ENCODE results near the gene CROT.

Gene CROT

DNA sequence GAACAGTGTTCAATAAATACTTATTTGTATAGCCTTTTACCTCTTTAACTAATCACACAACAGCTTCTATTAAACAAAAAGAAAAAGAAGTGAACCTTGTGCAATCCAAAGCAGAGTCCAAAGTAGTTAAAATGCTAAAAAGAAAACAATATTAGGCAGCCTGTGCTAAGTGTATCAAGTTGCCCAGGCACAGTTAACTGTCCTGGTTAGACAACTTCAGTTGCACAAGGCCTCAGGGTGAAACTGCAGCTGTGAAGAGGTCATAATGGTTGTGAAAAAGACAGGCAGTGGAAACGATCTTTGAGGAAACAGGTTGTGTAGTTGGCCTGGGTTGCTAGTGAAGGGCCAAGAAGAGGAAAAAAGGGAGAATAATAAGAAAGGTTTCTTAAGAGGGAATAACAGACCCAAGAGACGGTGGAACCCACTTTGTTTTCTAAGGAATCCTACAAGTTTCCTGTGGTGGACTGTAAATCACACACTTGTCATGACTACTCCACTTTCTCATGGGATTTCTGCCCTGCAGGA is 6.0 kb upstream of the CROT start:
- no peak for DNase-seq (ENCODE audit: low spot score)

DNA sequence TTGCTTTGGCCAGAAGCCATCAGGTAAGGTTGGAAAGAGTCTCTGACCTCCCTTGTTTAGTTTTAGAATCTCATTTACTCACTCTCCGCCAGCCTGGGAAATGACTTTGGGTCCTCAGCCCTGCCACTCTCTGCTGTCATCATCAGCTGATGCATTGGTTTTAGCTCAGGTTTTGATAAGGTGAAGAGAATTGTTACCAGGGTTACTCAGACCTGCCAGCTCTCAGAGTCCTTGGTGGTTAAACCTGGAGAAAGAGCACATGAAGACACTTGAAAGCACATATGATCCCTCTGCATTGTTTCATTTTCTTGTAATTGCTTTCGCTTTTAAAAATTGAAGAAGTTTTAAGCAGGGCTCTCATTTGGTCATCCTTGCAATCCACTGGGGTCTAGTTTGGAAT is 4.0 kb upstream of the CROT start:
- DNase-seq (ENCODE audit: low spot score), result no peak

DNA sequence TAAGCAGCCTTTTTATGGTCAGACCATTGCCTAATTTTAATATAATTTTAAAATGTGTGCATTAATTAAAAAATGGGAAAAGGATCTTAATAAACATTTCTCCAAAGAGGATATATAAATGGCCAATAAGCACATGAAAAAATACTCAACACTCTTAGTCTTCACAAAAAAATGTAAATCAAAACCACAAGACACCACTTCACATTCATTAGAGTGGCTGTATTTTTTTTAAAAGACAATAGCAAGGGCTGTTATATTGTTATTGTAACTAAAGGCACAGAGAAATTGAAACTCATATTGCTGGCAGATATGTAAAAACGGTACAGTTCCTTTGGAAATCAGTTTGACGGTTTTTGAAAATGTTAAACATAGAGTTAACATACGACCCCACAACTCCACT is 3.2 kb upstream of the CROT start:
- no peak for DNase-seq (ENCODE audit: low spot score)

DNA sequence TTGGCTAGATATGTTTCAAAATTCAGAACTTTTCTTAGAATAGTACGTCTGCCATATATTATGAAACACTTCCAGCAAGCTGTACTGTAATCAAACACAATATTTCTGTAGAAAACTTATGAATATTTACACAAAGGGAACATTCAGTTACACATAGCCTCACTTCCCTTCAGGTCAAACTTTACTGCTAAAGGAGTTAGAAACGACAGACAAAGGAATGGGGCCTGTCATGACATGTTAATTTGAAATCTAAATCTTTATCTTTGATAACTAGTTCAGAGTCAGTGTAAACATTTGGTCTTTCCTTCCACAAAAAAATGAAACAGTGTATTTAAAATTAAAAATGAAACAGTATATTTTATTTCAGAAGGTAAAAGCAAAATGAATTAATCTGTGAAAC is 1.0 kb upstream of the CROT start:
- DNase-seq (ENCODE audit: low spot score), result no peak

DNA sequence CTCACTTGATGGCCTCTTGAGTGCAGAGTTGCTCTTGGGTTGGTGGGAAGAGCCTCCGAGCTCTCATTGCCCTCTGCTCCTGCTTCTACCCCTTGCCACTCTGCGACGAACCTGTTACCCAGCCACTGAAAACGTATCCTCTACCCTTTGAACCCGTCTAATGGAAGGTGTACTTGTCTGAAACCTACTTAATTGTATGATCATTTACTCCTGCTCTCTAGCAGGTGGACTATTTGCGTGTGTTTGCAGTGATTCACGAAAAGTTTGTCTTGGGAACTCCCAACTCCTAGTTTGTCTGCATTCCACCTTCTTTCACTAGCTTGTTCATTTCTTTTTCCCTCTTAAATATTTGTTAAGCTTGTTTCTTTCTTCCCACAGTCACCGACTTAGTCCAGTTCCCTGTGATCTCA is 503 bp downstream of the CROT start:
- no peak for DNase-seq (ENCODE audit: low spot score)

DNA sequence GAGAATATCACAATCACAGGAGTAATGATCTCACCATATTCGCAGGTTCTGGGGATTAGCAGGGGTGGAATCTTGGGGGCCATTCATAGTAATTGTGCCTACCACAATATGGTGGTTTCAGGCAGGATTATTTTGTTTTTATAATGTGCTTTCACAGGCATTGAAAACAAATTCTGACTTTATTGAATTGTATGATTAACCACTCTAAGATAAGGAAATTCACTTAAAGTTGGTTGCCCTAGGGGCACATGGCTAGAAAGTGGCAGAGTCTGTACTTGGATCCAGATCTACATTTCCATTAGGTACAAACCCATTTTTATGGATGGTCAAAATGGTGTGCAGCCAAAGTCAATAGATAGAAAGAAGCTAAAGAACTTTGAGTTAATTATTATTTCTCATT is 1.7 kb downstream of the CROT start:
- DNase-seq (ENCODE audit: low spot score), result no peak

DNA sequence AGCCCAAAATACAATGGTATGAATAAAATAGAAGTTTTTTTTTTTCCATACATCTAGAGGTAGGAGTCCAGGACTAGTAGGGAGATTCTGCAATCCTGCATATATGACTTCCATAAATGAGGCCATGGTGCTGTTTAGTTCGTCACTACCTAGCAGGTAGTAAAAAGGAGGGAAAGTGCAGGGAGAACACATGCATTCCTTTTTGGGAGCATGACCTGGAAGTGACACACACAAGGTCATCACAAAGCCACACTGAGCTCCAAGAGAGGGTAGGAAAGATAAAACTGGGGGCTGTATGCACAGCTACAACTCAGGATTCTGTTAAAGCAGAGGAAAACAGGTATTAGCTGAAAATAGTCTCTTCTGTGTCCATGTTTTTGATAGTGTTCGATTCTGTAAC is 2.2 kb downstream of the CROT start:
- DNase-seq (ENCODE audit: low spot score), result no peak

DNA sequence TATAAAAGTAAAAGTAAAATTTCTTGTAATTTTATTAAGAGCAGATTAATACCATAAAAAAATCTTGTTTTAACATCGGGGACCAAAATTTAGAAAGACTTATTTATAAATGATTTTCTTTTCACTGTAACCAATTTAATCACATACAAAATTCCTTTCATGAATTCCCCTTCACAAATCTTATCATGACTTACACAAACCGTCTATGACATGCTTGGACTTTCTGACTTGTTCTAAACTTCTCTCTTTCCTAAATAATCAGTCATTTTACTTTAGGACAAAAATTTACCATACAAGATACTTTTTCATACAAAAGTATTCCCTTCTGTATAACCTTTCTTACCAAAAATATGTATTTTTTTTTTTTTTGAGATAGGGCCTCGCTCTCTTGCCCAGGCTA is 9.3 kb downstream of the CROT start:
- peak; percentile 22 for DNase-seq (ENCODE audit: low spot score)

DNA sequence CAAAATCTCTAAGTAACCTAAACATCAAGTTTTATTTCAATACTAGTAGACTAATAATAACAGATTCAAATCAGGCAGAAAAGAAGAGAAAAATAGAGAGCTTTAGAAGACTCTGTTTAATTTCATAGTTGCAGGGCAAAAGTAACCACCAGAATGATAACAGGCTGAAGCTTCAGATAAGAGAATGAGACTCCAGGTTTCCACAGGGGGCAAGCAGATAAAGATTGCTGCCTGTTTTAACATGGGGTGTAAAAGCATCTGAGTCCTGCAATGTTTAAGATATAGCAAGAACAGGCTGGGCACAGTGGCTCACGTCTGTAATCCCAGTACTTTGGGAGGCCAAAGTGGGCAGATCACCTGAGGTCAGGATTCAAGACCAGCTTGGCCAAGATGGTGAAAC is 11.0 kb downstream of the CROT start:
- DNase-seq (ENCODE audit: low spot score), result no peak

DNA sequence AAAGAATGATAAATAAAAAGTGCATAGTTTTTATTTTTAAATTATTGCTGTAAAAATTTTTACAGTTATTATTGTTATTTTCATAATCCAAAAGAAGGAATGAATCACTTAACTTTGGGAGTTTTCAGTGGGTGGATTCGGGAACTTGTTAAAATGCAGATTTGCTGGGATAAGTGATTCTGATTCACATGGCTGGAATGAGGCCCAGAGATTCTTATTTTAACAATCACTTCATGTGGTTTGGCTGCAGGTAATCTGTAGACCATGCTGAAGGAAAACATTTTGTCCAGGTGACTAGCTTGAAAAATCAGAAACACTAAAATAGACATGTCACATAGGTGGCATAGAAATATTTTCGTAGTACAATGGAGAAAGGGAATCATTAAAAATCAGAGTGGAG is 13.9 kb downstream of the CROT start:
- no peak for DNase-seq (ENCODE audit: low spot score)

DNA sequence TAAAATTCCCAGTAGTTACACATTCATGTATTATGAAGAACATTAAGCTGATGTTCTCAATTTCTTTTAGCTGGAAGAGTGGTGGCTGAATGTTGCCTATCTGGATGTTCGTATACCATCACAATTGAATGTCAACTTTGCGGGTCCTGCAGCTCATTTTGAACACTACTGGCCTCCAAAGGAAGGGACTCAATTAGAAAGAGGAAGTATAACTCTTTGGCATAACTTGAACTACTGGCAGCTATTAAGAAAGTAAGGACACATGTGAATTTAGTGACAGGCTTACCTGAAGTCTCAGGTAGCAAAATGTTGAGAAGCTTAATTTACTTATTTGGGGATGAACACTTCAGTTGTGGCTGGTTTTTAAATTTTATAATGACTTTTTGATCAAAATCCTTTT is 15.9 kb downstream of the CROT start:
- no peak for DNase-seq (ENCODE audit: low spot score)

DNA sequence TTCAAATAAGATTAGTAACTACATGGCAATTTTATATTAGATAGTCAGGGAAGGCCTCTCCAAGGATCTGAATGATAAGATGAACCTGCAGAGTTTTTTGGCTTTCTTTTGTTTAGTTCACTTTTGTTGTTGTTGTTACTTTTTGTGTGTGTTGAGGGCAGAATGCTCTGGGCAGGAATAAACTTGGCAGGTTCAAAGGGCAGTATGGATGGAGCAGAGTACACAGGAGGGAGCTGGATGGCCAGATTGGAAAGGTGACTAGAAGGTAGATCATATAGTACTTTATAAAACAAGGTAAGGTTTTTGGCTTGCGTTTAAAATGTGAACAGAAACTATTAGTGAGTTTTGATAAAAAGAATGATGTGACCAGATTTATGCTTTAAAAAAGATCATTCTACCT is 17.9 kb downstream of the CROT start:
- DNase-seq (ENCODE audit: low spot score), result no peak

DNA sequence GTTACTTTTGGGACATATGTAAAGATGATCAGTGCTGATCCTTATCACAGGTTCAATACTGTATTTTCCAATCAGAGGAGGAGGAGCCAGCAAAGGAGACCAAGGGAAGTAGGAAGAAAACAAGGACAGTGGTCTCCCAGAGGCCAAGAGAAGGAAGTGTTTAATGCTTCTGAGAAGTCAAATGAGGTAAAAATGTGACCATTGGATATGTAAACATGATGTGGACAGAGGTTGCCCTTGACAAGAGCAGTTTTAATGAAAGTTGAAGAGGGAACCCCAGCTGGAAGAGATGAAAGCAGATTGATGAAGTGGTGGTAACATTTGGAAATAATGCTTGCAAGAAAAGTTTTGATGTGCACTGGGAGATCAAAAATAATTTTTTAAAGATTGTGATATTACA is 18.8 kb downstream of the CROT start:
- no peak for DNase-seq (ENCODE audit: low spot score)

DNA sequence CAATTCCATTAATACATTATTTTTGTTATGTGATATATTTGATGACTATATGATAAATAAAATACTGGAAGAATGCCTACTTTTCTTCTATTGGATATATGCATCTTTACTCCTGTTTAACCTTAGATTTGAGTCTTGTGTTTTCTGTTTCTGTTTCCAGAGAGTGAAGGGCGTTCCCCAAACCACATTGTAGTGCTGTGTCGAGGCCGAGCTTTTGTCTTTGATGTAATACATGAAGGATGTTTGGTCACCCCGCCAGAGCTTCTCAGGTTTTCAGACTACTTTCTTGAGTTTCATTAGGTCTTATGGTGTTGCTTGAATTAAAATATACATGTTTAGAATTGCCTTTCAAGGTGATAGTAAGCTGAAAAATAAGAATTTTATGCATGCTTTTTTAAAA is 23.8 kb downstream of the CROT start:
- no peak for DNase-seq (ENCODE audit: low spot score)

DNA sequence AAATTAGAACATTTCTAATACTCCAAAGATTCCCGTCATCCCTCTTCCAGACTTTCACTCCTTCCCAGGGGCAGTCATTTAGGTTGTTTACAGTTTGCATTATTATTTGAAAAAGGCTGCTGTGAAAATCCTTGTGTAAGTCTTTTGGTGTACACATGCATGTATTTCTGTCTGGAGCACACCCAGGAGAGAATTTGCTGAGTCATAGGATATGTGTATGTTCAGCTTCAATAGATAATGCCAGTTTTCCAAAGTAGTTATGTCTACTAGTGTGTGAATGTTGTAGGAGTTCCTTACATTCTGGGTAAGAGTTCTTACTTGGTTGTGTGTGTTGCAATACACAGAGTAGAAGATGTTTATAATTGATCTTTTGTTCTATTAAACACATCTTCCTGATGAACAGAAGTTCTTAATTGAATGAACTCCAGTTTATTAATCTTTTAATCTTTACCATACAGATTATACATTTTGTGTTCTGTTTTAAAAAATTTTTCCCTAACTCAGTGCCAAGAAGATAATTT is 25.3 kb downstream of the CROT start:
- no peak for DNase-seq (ENCODE audit: low spot score)

DNA sequence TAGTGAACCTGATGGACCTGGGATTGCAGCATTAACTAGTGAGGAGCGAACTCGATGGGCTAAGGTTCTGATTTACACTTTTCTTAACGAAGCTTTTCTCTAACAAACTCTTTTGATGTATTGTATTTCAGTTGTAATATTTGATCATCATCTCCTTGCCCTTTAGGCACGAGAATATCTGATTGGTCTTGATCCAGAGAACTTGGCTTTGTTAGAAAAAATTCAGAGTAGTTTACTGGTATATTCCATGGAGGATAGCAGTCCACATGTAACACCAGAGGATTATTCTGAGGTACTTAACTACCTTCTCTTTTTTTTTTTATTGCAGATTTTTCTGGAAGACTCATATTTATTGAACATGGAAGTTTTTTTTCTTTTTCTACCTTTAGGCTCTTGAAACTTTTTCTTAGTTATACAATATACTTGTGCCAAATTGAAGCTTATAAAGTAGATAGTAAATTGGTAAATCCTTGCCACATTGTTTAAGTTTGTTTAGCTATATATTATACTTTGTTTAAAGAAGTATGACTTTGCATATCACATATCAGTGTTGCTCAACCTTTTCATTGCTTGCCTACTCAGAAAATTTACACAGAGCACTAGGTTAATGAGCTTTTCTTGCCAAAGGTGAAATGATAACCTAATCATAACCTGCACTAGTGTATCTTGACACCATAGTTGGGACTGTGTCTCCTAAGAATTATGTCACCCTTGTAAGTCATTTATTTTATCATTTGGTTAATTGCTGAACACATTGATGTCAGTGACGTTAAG is 30.4 kb downstream of the CROT start:
- DNase-seq (ENCODE audit: low spot score), result no peak

DNA sequence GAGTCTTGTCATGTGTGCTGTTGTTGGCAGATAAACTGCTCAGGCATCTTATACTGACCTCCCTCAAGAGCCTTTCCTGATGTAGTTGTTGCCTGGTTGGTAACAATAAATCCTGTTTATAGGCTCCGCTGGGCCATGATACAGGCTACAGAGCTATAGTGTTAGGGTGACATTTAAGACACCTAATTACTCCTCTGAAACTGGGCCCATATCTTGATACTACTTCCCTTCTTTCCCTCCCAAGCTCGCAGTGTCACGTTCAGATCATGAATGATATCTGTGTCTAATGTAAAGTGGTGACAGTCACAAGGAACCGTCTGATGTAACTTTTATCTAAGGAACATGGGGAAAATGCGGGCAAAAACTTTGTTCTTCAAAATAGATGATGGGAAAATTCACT is 35.4 kb downstream of the CROT start:
- DNase-seq (ENCODE audit: low spot score), result no peak

DNA sequence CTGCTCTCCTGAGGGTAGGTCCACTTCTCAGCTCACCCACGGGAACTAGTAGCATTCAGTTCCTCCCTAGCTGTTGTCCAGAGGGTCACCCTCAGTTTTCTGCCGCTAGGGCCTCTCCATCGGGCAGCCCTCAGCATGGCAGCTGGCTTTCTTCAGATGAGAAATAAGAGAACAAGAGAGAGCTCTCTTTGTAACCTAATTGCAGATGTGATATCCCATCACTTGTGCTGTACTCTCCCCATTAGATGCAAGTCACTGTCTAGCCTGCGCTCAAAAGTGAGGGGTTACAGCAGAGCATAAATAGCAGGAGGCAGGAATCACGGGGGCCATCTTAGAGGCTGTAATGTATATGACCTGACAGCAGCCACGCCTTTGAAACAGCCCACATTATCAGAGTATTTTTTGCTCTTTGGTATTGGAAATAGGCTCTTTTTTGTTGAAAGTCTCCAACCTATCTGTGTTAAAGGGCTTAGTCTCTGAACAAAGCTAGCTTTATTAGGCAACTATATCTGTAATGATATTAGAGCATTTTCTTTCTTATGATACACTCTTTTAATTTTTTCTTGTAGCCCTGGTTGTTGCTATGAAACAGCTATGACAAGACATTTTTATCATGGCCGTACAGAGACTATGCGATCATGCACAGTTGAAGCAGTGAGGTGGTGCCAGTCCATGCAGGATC is 45.7 kb downstream of the CROT start:
- DNase-seq (ENCODE audit: low spot score), result peak; percentile 7

DNA sequence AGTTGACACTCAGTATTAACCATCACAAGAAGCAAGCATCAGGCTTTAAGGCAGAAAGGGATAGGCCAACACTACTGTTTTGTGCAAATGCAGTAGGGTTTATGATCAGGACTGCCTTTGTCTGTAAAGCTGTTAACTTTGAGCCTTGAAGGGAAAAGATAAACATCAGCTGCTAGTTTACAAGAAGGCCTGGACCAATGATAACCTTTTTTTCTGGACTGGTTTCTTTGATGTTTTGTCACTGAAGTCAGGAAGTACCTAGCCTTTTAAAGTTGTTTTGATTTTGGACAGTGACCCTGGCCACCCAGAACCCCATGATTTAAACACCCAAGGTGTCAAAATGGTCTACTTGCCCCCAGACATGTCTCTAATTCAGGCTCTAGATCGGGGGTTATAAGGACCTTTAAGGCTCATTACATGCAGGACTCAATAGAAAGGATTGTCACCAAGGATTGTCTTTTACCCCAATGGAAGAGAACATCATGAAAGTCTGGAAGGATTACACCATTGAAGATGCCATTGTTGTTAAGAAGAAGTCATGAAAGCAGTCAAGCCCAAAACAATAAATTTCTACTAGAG is 50.1 kb downstream of the CROT start:
- DNase-seq (ENCODE audit: low spot score), result no peak

DNA sequence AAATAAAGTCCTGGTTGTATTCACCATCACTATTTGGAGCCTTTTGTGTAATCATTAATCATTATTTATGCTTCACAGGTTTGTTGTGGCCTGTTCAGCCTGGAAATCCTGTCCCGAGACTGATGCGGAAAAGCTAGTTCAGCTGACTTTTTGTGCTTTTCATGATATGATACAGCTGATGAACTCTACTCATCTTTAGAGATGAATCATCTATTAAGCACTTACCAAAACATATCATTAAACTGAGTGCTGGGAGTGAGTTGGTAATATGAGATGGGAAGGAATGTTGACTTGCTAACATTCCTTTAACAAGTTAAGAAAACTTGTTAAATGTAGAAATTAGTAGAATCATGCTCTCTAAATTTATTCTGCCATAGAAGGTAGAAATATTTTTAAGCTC is 53.0 kb downstream of the CROT start:
- no peak for DNase-seq (ENCODE audit: low spot score)

DNA sequence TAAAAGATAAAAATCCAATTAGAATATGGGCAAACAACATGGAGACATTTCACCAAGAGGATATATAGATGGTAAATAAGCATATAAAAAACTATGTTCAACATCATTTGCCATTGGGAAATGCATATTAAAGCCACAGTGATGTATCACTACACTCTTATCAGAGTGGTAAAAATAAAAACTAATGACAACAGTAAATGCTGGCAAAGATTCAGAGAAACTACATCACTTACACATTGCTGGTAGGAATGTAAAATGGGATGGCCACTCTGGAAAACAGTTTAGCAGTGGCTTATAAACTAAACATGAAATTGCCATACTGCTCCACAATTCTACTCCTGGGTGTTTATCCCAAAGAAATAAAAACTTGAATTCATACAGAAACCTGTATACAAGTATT is 59.2 kb downstream of the CROT start:
- DNase-seq (ENCODE audit: low spot score), result no peak

DNA sequence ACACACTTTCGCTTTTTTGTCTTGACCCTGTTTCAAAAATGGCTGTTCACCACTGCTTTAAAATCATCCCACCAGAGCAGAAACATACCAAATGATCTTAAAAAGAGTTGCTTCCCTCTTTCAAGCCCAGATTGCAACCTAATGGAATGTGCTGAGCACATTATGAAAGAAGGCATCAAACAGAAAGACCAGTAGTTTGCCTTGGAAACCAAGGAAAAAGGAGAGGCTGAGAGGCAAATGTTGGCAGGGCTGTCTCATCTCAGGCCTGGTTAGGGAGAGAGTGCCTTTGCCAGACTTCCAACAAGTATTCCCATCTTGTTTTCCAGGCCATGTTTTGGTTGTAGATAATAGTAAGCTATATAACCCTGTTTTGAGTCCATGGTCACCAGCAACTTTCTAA is 65.7 kb downstream of the CROT start:
- DNase-seq (ENCODE audit: low spot score), result no peak

DNA sequence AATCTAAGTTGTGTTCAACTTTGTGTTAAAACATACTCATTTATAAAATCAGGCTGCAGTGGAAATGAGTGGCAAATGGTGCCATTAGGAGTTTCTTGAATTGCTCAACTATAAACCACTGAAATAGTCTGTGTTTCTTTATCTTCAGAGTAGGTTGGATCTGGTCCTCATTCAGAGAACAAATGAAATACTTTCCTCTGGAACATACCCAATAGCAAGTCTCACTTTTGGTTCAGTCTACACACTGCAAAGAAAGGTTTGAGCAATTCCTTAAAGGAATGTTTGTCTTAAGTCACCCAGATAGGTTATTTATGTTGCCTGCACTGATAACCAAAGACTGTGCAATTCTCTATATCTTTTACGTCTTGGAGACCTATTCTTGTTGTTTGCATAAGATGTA is 67.6 kb downstream of the CROT start:
- no peak for DNase-seq (ENCODE audit: low spot score)
